Stimulated activated CD4-positive, alpha-beta T cell treated with anti-CD3 and anti-CD28 coated beads, Interleukin-1b, Interleukin-23, amount 100 ng/mL, for 24 hours (primary cell): ENCODE results near the gene FKBP10.
A peak's percentile ranks its signal among the peaks of the same experiment; 100 is the strongest.
"Not testable (repeated sequence)": the region's sequence is repeated elsewhere in the genome, so short reads cannot be mapped to it uniquely, and the experiment has no call there.

Experiments
- DNase-seq, 4 experiments: peaks; one replicate each; pipeline ENCODE4 v3.0.0-alpha.2; 2020; ENCODE audit warnings: low read depth in 4 of 4, low spot score in 1 of 4

The FKBP10 gene

GRCh38 chr17:41810659-41811548, 1.9 kb upstream of the FKBP10 start:
- peak in 1 of 4 experiments; percentile 12 for DNase-seq

DNA sequence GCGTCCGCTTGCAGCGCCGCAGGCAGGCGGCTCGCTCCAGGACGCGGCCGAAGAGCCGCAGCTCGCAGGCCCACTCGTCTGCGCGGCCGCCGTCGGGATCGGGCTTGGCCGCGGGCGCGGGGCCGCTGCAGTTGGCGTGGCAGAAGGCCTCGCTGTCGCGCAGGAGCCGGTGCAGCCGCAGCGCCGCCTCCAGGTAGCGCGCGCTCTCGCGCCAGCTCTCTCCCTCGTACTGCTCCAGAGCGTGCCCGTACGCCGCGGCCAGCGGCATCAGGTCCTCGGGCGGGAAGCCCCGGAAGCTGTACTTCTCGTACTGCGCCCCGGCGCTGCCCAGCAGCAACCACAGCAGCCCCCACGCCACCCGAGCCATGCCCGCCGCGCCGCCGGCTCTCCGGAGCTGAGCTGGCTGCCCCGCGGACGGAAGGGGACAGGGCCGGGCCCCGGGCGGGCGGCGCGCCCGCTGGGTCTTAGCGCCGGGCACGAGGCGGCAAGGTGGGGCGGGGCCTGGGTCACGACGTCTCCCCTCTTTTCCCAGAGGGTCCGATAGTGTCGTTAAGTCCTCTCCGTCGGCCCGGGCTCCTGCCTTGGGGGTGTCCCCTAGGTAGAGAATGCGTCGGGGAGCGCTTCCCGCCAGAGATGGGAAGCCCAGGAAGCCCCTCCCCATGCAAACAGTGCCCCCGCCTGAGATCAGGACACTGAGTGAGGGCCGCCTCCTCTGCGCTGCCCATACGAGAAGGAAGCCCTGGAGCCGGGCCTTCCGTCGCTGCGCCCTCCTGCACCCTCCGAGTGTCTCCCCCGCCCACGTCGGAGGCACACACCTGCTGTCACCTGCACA, 1.0 kb upstream of the FKBP10 start, which contains the start of gene P3H4:
Gene P3H4, minus strand, starts transcription at position 401 of the 832 bp plus-strand sequence. Its CDS starts 34 bp downstream, at position 367.
- peak in 3 of 4 experiments; percentile 36 to 62 (median 53) for DNase-seq

GRCh38 chr17:41813152-41813680, 412 bp downstream of the FKBP10 start:
- no peak for DNase-seq

DNA sequence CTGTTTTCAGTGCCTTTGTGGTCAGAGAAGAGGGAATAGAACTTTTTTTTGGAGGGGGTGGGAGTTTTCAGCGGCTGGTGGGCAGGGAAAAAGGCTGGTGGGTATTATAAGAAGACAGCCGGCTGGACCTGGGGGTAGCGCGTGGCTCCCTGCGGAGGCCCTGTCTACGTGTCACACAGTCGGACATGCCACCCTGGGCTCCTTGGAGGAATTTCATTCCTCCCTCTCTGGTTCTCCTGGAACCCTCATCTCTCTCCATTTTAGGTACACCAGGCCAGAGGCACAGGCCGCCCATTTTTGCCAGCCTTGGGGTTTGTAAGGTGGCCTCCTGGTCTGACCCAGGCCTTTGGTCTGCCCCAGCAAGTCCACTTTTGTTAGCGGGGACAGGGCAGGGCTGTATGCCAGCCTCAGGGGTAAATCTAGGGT, 908 bp downstream of the FKBP10 start:
- DNase-seq: no peak

GRCh38 chr17:41814195-41814594, 1.4 kb downstream of the FKBP10 start:
- no peak for DNase-seq

- no peak for DNase-seq
Measured at GRCh38 chr17:41816637-41817320, 4.0 kb downstream of the FKBP10 start.

DNA sequence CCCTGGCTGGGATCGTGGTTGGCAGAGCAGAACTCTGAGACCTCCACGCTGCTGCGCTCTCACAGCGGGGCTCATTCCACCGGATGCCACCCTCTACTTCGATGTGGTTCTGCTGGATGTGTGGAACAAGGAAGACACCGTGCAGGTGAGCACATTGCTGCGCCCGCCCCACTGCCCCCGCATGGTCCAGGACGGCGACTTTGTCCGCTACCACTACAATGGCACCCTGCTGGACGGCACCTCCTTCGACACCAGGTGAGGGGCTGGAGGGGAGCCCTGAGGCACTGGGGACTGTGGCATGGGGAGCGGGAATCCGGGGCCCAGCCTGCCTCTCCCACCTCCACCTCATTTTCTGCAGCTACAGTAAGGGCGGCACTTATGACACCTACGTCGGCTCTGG, 5.2 kb downstream of the FKBP10 start:
- DNase-seq: no peak

- DNase-seq: no peak
Measured at GRCh38 chr17:41821776-41822175, 9.0 kb downstream of the FKBP10 start.

- no peak for DNase-seq
Measured at GRCh38 chr17:41822216-41823140, 9.7 kb downstream of the FKBP10 start.

DNA sequence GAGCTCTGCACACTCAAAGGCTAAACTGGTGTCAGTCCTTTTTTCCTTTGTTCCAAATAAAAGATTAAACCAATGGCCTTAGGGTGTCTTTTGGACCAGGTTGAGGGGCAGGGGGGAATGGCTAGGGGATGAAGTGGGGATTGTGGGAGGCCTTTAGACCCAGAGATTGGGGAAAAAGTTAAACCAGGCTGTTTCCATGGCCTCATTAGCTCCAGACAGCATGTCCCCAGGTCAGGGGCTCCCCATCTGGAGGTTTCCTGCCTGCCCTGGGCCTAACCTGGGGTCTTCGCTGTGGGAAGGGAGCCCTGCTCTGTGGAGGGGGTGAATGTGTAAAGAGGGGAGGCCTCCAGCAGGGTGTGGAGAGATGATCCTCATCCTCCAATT, 10.3 kb downstream of the FKBP10 start:
- no peak for DNase-seq

DNA sequence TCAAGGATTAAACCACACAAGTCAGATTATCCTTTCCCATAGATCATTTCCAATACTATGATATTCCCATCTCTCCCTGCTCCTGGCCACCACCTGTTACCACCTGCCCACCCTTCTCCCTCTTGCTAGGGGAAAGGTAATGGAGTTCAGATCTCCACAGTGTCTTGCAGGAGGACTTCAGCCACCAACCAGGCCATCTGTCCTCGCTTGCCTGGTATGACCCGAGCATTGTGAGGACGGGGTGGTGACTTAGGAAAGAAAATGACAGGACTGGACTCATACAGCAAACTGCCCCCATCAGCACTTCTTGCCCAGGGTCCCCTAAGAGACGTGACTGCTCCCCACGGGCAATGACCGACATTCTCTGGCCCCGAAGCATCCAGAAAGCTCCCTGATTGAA, 10.8 kb downstream of the FKBP10 start:
- no peak for DNase-seq

GRCh38 chr17:41824086-41824485, 11.3 kb downstream of the FKBP10 start:
- no peak for DNase-seq

DNA sequence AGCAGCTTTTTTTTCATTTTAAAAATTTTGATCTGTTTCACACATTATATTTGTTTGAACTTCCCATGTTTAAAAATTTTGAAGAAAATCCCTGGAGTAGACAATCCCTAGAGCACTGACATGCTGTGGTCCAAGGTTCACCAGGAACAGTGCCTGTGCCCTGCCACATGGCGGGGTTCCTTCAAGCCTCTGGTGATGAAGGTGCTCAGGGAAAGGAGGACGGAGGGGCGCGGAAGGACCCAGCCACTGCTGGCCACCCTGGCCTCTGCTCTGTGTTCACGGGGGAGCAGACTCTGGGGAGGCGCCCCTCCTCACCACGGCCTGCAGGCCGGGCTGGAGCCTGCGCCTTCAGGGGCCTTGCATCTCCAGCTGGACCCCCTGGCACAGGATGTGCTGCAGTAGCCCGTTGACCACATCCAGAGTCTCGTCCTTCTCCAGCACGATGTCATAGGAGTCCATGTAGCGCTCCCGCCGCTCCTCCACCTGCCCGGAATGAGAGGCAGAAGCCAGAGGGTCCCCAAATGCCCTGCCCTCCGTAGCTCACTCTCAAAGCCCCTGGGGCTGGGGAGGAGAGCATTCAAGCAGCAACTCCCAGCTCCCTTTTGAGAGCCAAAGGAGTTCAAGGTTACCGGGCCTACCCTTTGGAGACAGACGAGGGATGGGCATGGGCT, 12.5 kb downstream of the FKBP10 start:
- DNase-seq: no peak

DNA sequence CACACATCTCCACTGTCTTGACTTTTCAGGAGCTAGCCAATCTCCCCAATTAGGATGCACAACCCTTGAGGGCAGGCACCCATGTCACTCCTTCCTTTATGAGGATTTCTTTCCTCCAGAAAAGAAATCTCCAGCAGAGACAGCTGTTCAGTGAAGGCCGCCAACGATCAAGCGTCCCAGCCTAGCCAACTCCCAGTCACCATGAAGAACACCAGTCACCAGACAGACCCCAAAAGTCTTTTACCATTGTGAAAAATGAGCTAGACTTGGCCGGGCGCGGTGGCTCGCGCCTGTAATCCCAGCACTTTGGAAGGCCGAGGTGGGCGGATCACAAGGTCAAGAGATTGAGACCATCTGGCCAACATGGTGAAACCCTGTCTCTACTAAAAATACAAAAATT, 17.2 kb downstream of the FKBP10 start:
- DNase-seq: not testable (repeated sequence)

DNA sequence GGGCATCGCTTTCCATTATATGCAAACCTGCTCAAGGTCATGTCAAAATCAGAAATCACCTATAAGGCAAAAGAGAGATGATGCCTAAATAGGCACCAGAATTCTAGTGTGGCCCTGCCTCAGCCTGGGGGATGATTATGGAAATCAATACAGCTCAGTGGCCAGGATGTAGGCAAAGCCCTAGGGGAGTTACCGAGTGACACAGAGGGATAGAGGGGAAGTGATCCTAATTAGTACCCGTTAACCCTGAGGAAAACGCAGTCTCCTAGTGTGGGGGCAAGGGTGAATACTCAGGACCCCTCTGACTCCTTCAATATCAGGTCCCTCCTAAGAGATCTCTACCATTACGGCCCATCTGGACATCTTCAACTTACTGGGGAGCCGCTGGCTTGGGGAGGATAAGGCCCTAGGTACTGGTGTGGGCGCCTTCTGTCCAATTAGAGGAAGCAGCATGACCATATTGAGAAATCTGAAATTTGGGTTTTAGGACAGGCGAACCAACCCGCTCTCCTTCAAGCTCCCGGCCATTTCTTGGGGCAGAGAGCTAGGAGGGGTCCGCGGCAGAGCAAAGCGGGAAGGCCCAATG, 22.5 kb downstream of the FKBP10 start:
- DNase-seq: no peak

DNA sequence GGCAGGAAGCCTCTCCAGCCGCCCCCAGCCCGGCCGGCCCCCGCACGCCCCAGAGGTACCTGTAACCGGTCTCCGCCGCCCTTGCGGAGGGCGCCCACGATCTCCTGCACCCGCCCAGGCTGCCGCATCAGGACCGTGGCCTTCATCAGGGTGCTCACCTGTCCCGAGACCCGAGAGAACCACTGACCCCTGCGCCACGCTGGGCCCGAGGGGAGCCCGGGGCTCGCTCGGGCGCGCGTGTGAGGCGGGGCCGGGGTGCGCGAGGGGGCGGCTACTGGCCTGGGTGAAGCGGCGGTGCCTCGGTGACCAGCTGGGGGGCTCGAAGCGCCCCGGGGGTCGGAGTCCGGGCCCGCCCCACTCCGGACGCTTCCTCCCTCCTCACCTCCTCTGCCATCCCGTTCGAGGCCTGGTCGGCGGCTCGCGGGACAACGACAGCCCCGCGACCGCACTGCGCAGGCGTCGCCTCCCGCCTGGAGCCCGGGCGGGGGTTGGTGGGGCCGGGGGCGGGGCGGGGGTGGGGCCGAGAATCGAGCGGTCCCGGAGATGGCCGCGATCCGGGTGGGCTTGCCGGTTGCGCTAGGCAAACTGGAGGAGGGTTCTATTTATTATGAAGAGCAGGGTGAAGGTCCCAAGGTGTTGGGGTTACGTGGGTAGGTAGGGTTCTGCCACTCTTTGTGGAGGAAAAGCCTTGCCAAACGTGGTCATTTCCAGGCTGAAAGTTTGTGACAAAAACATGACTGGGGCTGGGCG, 23.2 kb downstream of the FKBP10 start, which contains the start of gene NT5C3B:
Gene NT5C3B, minus strand, starts transcription at position 433 of the 750 bp plus-strand sequence. Its CDS starts 39 bp downstream, at position 394.
- peak; percentile 6 to 51 (median 38) for DNase-seq

- no peak for DNase-seq
Measured at GRCh38 chr17:41836550-41837196, 23.9 kb downstream of the FKBP10 start.
